Measurements from ENCODE around the gene MRPS18B. TPM values are rescaled to one million over a fixed set of nuclear protein-coding genes. Genes with fewer than 3 reads are reported as not detected.

Gene MRPS18B
- total RNA-seq, 1 donor from 2014 or later = 55.0 TPM

GRCh38 chr6:30612687-30613248 lies 4.9 kb upstream of the MRPS18B start:
- peaks cover 58% of the 10 kb centered on the region for H3K4me1 ChIP-seq
- H3K36me3 ChIP-seq = peaks cover 30% of the 10 kb centered on the region
- intact Hi-C loops (cut with DNase I) = no loop called here
- no peak for TF ChIP-seq CTCF (IDR thresholded peaks at IDR 0.05)
- H3K27ac ChIP-seq = peak overlapping the region; percentile 94
- DNase-seq (no peak), ATAC-seq (no peak)
- no peaks in the 10 kb centered on the region for H3K27me3 ChIP-seq (ENCODE audit: low read depth)
- no peak overlapping the region for H3K4me3 ChIP-seq
- H3K9me3 ChIP-seq = no peaks in the 10 kb centered on the region

GRCh38 chr6:30613251-30614043 lies 4.2 kb upstream of the MRPS18B start:
- DNase-seq = no peak

GRCh38 chr6:30614044-30614842 lies 3.4 kb upstream of the MRPS18B start:
- ATAC-seq (no peak), DNase-seq (no peak)
- peak overlapping the region; percentile 94 for H3K27ac ChIP-seq
- H3K4me3 ChIP-seq = peak overlapping the region; percentile 83
- no peak for TF ChIP-seq CTCF (IDR thresholded peaks at IDR 0.05)
- intact Hi-C loops (cut with DNase I) = no loop called here
- peaks cover 19% of the 10 kb centered on the region for H3K36me3 ChIP-seq
- no peaks in the 10 kb centered on the region for H3K27me3 ChIP-seq (ENCODE audit: low read depth)
- peaks cover 65% of the 10 kb centered on the region for H3K4me1 ChIP-seq
- no peaks in the 10 kb centered on the region for H3K9me3 ChIP-seq

More at GRCh38 chr6:30613251-30614043, 4.2 kb upstream of the MRPS18B start:
- Histone ChIP-seq H3K4me3 (no peak overlapping the region), H3K36me3 (peaks cover 23% of the 10 kb centered on the region), H3K4me1 (peaks cover 62% of the 10 kb centered on the region), H3K27ac (peak overlapping the region; percentile 94), H3K9me3 (no peaks in the 10 kb centered on the region), H3K27me3 (ENCODE audit: low read depth) (no peaks in the 10 kb centered on the region)
- no peak for ATAC-seq
- TF ChIP-seq CTCF (IDR thresholded peaks at IDR 0.05) = no peak
- intact Hi-C loops (cut with DNase I) = no loop called here

GRCh38 chr6:30614843-30615218 lies 2.8 kb upstream of the MRPS18B start:
- ATAC-seq = peak; percentile 77 to 80
- H3K9me3 ChIP-seq = no peaks in the 10 kb centered on the region
- H3K27me3 ChIP-seq (ENCODE audit: low read depth) = no peaks in the 10 kb centered on the region
- H3K4me1 ChIP-seq = peaks cover 59% of the 10 kb centered on the region
- TF ChIP-seq CTCF (IDR thresholded peaks at IDR 0.05) = no peak
- intact Hi-C loops (cut with DNase I) = no loop called here
- peaks cover 19% of the 10 kb centered on the region for H3K36me3 ChIP-seq
- peak overlapping the region; percentile 83 for H3K4me3 ChIP-seq
- H3K27ac ChIP-seq = peak overlapping the region; percentile 94
- peak; percentile 80 for DNase-seq

- Histone ChIP-seq H3K4me1 (peaks cover 53% of the 10 kb centered on the region), H3K27me3 (ENCODE audit: low read depth) (no peaks in the 10 kb centered on the region), H3K9me3 (no peaks in the 10 kb centered on the region), H3K4me3 (peak overlapping the region; percentile 83), H3K27ac (peak overlapping the region; percentile 94), H3K36me3 (peaks cover 24% of the 10 kb centered on the region)
- no peak for DNase-seq
- no peak for TF ChIP-seq CTCF (IDR thresholded peaks at IDR 0.05)
- ATAC-seq = no peak
- intact Hi-C loops (cut with DNase I) = no loop called here
Observed at GRCh38 chr6:30615219-30615957, 2.3 kb upstream of the MRPS18B start.

Measured in lower lobe of right lung (tissue), 2 donors.